Measurements from ENCODE around the gene SH3GL2.

GRCh38 chr9:17757816-17758215, 178.9 kb downstream of the SH3GL2 start:
- TF ChIP-seq TAF1 (IDR thresholded peaks at IDR 0.05; ENCODE audit: borderline replicate concordance, insufficient read depth, low read length) = no peak
- TF ChIP-seq FOXP2 (optimal IDR thresholded peaks at IDR 0.05; ENCODE audit: borderline replicate concordance, extremely low read depth, extremely low read length, insufficient read depth) = no peak
- TF ChIP-seq, protein P1, sequence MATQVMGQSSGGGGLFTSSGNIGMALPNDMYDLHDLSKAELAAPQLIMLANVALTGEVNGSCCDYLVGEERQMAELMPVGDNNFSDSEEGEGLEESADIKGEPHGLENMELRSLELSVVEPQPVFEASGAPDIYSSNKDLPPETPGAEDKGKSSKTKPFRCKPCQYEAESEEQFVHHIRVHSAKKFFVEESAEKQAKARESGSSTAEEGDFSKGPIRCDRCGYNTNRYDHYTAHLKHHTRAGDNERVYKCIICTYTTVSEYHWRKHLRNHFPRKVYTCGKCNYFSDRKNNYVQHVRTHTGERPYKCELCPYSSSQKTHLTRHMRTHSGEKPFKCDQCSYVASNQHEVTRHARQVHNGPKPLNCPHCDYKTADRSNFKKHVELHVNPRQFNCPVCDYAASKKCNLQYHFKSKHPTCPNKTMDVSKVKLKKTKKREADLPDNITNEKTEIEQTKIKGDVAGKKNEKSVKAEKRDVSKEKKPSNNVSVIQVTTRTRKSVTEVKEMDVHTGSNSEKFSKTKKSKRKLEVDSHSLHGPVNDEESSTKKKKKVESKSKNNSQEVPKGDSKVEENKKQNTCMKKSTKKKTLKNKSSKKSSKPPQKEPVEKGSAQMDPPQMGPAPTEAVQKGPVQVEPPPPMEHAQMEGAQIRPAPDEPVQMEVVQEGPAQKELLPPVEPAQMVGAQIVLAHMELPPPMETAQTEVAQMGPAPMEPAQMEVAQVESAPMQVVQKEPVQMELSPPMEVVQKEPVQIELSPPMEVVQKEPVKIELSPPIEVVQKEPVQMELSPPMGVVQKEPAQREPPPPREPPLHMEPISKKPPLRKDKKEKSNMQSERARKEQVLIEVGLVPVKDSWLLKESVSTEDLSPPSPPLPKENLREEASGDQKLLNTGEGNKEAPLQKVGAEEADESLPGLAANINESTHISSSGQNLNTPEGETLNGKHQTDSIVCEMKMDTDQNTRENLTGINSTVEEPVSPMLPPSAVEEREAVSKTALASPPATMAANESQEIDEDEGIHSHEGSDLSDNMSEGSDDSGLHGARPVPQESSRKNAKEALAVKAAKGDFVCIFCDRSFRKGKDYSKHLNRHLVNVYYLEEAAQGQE (IDR thresholded peaks at IDR 0.05; ENCODE audit: insufficient read depth in 1 of 2, low read depth in 2 of 2, low read length in 2 of 2) = no peak
- no peak for TF ChIP-seq POLR2AphosphoS5 (IDR thresholded peaks at IDR 0.05; ENCODE audit: low read depth, low read length)
- no peak for TF ChIP-seq SIN3A (IDR thresholded peaks at IDR 0.05; ENCODE audit: borderline replicate concordance, insufficient read depth, low read length)

All from PFSK-1 (cell line).